HG03342 (cell line): ENCODE data around the gene TRIM44.
"Not testable (repeated sequence)": the region's sequence is repeated elsewhere in the genome, so short reads cannot be mapped to it uniquely, and the experiment has no call there.

Experiments
- ATAC-seq: cut with Tn5 transposase; IDR thresholded peaks from one replicate; pipeline ENCODE4 v1.9.1; 2021; ENCODE audit warnings: mild to moderate bottlenecking, moderate library complexity; ENCODE audit not compliant: unreplicated experiment

The TRIM44 gene

GRCh38 chr11:35750315-35750714 lies 87.7 kb downstream of the TRIM44 start:
- no peak for ATAC-seq

- no peak for ATAC-seq
Measured at GRCh38 chr11:35750981-35751663, 88.5 kb downstream of the TRIM44 start.

GRCh38 chr11:35751664-35752061 lies 89.1 kb downstream of the TRIM44 start:
- no peak for ATAC-seq

GRCh38 chr11:35752115-35752514 lies 89.5 kb downstream of the TRIM44 start:
- ATAC-seq, result no peak

GRCh38 chr11:35753573-35753972 lies 91.0 kb downstream of the TRIM44 start:
- not testable (repeated sequence) for ATAC-seq

GRCh38 chr11:35759951-35760350 lies 97.4 kb downstream of the TRIM44 start:
- not testable (repeated sequence) for ATAC-seq

GRCh38 chr11:35761899-35762298 lies 99.3 kb downstream of the TRIM44 start:
- no peak for ATAC-seq

GRCh38 chr11:35763301-35763700 lies 100.7 kb downstream of the TRIM44 start:
- ATAC-seq, result no peak

GRCh38 chr11:35763765-35764164 lies 101.2 kb downstream of the TRIM44 start:
- ATAC-seq, result no peak

- ATAC-seq, result no peak
Measured at GRCh38 chr11:35764417-35764816, 101.8 kb downstream of the TRIM44 start.

- no peak for ATAC-seq
Measured at GRCh38 chr11:35765211-35765610, 102.6 kb downstream of the TRIM44 start.

GRCh38 chr11:35766651-35767050 lies 104.1 kb downstream of the TRIM44 start:
- ATAC-seq, result no peak

- not testable (repeated sequence) for ATAC-seq
Measured at GRCh38 chr11:35770425-35770824, 107.8 kb downstream of the TRIM44 start.

- ATAC-seq, result no peak
Measured at GRCh38 chr11:35771722-35772121, 109.1 kb downstream of the TRIM44 start.

- ATAC-seq, result not testable (repeated sequence)
Measured at GRCh38 chr11:35777241-35777640, 114.7 kb downstream of the TRIM44 start.

- ATAC-seq, result not testable (repeated sequence)
Measured at GRCh38 chr11:35778943-35779342, 116.4 kb downstream of the TRIM44 start.

- ATAC-seq, result no peak
Measured at GRCh38 chr11:35779409-35779808, 116.8 kb downstream of the TRIM44 start.

GRCh38 chr11:35780951-35781860 lies 118.6 kb downstream of the TRIM44 start:
- ATAC-seq, result no peak

GRCh38 chr11:35781861-35782470 lies 119.4 kb downstream of the TRIM44 start:
- ATAC-seq, result no peak

GRCh38 chr11:35783809-35784208 lies 121.2 kb downstream of the TRIM44 start:
- ATAC-seq, result no peak

- ATAC-seq, result no peak
Measured at GRCh38 chr11:35784699-35785098, 122.1 kb downstream of the TRIM44 start.
